Tongue (tissue), 2 donors: ENCODE measurements around the gene CFAP157. TPM values are rescaled to one million over a fixed set of nuclear protein-coding genes. Genes with fewer than 3 reads are reported as not detected.
A peak's percentile ranks its signal among the peaks of the same experiment; 100 is the strongest.

Experiments used
- DNase-seq: peaks from one replicate; pipeline ENCODE4 v3.0.0-alpha.2; 2015
- total RNA-seq: library from RNA; depleted of rRNA; stranded (reverse); fragments of >200 nt; gene quantifications from one replicate; pipeline ENCODE4 v1.2.3, GENCODE V29; 2014

Gene CFAP157
- total RNA-seq, 1 donor from 2014 or later = not detected

DNA sequence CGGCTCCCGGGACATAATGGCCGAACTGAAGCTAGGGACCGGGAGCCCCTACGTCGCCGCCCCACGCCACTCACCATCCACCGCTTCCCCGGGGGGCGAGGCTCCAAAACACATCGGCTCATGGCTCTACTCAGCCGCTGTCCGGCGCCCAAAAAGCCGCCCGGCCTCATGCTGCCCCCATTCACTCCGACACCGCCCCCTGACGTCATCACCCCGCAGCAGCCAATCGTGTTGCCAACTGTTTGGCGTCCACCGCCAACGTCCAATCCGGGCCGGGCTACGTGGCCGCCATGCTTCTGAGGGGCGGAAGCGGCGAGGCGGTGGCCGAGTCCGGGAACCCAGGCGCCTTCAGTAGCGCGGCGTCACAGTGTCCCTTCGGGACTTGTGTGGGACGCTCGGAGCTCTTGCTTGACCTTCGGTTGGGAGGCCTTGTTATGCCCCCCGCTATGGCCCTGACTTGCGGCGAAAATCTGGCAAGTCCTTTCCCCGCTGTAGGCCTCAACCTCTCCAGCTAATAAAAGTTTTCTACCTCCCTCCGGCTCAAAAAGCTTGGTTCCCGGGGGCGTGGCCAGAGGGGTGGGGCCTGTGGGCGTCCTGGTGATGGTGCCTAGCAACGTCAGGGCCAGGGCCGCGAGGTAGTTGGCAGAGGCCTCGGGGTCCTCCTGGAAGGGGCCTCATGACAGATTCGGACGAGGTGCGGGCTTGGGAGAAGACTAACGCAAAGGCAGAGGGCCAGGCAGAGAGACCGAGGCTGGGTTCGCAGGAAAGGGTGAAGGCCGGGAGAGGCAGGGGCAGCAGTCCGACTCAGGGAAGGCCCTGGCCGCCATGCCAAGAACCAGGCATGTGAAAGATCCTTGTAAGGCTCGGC lies 8.9 kb downstream of the CFAP157 start, which contains the start of the genes PTRH1 and TTC16:
Gene PTRH1, minus strand, starts transcription at position 194 of the 868 bp plus-strand sequence. Its CDS starts 24 bp downstream, at position 170.
Gene TTC16, plus strand, starts transcription at position 610 of the 868 bp plus-strand sequence. Its CDS starts 67 bp downstream, at position 677.
- DNase-seq = peak; percentile 99

DNA sequence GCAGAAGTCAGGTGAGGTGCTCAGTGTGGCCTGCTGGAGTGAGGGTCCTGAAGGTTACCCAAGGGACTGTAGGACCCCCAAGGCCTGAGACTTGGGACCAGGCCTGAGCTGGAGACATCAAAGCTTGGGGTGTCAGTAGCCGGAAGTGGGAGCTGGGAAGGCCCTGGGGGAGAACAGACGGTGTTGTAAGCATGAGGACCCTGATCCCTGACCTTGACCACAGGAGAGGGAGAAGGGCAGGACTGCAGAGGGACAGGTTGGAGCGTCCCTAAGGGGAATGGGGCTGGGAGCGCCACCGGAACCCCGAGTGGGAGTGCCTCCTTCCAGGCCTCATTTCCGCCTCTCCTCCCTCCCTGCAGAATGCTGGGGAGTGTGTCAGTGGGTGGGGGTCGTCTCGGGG lies 9.6 kb downstream of the CFAP157 start:
- DNase-seq = no peak

DNA sequence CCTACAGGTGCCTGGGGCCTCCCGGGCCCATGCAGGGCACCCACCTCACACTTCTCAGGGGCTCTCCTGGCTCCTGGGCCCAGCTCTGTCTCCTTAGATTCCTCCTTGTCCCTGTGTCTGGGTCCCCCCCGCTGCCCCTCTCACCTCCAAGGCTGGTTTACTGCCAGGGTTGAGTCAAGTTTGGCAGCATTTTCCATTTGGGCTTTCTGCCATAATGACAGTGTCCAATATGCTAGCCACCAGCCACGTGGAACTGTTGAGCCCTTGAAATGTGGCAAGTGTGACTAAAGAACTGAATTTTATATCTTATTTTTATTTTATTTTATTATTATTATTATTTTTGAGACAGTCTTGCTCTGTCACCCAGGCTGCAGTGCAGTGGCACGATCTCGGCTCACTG lies 11.0 kb downstream of the CFAP157 start:
- DNase-seq = no peak

DNA sequence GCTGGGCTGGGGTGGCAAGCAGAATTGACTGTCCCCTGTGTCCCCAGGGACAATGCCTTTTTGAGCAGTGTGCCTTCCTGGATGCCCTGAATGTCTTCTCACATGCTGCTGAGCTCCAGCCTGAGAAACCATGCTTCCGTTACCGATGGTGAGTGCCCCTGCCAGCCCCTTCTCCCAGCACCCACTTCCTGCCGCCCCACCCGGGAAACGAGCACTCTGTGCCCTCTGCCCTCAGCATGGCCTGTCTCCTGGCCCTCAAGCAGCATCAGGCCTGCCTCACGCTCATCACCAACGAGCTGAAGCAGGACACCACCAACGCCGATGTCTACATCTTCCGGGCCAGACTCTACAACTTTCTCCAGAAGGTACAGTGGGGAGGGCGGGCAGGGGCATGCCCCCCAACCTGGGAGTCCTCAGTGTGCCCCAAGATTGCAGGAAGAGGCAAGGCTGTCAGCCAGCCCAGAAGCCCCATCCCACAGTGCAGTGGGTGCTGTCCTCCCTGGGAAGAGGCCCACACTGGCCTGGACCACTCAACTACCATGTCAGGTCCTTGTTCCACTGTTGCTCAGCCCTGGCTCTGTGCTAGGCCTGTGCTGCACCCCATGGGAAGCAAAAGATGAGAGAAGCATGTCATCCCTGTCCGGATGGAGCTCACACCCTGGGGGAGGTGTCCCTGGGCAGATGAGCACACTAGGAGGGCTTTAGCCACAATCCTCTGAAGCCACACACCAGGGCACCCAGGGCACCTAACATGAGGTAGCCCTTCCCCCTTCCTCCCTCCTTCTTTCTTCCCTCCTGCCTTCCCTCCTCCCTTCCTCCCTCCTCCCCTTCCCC lies 13.5 kb downstream of the CFAP157 start:
- no peak for DNase-seq

DNA sequence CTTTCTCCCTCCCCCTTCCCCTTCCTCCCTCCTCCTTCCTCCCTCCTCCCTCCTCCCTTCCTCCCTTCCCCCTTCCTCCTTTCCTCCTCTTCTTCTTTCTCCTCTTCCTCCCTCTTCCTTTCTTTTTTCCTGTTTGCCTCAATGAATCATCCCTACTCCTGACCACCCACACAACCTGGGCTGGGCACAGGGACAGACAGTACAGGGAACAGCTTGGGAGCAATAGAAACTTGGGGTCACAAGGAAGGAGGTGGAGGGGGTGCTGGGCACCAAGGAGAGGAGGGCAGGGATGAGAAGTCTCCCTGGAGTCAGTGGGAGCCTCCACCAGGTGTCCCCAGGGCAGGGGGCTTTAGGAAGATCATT lies 14.1 kb downstream of the CFAP157 start:
- DNase-seq = no peak

DNA sequence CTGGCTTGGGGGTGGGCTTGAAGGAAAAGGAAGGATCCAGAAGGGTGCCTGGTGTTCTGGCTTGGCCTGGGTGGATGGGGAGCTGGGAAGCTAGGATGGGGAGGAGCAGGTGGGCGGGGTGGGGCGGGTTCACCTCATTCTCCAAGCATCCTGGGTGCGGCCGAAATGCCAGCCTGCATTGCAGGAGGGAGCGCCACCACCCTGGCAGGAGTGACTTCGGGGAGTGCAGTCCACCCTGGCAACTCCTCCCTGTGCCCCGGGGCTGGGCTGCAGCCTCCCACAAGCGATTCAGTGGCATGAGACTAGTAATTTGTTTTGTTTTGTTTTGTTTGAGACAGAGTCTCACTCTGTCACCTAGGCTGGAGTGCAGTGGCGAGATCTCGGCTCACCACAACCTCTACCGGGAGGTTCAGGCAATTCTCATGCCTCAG lies 14.6 kb downstream of the CFAP157 start:
- DNase-seq = no peak

DNA sequence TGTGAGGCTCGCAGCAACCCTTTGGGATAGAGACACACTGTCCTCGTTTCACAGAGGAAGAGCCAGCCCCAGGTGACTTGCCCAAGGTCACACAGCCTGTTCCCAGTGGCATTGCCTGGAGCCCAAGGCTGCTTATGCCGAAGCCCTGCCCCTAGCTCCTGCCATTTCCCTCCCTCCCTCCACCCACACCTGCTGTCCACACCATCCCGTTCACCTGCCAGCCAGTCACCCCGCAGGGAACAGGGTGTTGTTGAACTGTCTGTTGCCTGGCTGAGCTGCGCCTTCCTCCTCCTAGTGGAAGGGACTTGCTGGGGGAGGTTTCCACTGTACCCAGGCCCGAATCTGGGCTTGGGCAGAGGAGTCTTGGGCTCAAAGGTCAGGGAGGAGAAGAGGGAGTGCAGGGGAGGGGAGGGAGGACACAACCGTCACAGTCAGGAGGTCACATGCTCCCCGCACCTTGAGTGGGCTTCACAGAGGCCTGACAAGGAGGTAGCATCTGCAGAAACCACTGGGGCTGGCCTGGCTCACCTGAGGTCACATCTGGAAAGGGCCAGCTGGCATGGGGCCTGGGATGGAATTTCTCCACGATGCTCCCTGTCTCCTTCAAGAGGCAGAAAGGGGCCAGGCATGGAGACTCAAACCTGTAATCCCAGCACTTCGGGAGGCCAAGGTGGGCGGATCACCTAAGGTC lies 15.4 kb downstream of the CFAP157 start:
- DNase-seq = no peak

DNA sequence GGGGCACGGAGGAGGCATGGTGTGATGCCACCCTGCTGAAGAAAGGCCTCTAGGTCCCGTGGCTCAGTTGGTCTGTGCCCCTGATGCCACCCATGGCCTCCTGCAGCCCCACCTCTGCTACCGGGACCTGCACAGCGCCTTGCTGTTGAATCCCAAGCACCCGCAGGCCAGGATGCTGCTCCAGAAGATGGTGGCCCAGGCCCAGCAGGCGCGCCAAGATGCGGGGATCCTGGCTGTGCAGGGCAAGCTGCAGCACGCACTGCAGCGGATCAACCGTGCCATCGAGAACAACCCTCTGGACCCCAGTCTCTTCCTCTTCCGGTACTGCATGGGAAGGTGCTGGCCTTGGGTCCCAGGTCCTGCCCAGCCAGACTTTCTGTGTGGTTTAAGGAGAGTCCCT lies 16.2 kb downstream of the CFAP157 start:
- DNase-seq = no peak

DNA sequence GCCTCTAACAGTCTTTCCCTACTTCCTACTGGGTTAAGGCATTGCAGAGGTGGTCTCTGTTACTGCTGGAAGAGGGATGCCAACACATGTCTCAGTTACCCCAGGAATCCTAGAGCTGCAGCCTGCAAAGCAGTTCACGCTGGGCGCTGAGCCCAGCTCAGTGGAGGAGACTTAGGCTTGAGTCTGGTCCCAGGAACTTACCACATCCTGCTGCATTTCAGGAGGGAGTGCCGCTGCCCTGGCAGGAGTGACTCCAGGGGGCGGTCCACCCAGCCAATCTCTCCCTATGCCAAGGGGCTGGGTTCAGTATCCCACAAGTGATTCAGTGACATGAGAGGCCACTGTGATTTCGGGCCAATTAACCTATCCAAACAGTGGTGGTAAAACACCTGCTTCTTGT lies 16.7 kb downstream of the CFAP157 start:
- DNase-seq = no peak

DNA sequence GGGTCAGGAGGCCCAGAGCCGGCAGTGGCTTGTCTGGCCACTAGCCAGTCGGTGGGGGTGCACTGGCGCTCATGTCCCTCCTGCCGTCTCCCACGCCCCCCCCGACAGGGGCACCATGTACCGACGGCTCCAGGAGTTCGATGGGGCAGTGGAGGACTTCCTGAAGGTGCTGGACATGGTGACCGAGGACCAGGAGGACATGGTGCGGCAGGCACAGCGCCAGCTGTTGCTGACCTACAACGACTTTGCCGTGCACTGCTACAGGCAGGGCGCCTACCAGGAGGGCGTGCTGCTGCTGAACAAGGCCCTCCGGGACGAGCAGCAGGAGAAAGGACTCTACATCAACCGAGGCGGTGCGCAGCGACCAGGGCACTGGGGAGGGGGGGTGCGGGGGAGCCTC lies 17.2 kb downstream of the CFAP157 start:
- DNase-seq = no peak

DNA sequence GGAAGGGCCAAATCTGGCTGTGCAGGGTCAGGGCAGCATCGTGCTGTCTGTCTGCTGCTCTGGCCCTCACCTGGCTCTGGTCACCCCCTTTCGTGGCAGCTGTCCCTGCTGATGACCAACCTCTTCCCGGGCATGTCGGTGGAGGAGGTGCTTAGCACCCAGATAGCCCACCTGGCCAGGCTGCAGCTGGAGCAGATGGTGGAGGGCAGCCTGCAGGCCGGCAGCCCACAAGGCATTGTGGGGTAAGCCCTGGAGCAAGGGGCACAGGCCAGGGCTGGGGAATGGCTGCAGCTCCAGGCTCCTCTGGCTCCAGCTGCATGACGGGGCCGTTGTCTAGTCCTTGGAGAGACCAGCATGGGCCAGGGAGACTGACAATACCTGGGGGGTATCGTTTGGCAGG lies 20.1 kb downstream of the CFAP157 start:
- no peak for DNase-seq

DNA sequence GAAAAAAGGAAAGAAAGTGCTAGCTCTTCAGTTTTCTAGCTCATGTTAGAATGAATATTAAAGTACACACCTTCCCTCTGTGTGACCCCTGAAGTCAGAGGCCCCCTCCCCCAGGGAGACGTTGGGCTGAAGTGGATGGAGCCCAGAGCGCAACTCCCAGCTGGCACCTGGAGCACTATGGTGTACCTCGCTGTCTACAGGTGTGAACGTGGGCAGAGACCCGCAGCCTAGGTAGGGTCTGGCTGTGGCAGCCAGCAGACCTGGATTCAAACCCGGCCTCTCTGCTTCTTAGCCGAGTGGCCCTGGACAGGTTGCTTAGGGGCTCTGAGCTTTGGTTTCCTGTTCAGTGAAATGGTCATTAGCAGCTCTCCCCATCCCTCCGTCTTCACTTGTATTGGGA lies 22.0 kb downstream of the CFAP157 start:
- DNase-seq = no peak

DNA sequence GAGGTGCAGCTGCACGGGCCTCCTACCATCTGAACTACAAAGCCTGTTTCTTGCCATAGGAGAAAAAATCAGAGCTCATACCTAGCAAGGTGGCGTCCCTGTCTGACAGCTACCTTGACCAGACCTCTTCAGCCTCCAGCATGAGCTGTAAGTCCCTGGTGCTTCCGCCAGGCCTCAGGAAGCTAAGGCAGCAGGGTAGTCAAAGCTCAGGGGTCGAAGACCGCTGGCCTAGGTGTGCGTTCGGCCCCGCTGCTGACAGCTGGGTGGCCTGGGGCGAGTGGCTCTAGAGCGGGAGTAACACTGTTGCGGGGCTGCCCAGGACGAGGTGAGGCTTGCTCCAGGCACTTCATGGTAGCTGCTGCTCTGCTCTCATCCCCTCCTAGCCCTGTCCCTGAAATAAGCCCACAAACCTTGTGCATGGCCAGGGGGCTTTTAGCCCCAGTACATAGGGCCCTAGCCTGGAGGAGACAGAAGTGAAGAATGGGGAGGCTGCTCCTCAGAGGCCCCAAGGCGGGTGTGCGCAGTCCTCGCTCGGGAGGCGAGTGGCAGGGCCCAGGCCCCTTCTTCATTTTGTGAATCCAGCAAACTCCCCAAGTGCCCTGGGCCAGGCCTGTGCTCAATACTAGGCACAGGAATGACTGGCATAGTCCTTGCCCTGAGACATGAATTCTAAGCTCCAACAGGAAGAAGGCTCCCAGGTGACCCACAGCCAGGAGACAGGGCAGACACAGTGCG lies 22.9 kb downstream of the CFAP157 start:
- DNase-seq = no peak

DNA sequence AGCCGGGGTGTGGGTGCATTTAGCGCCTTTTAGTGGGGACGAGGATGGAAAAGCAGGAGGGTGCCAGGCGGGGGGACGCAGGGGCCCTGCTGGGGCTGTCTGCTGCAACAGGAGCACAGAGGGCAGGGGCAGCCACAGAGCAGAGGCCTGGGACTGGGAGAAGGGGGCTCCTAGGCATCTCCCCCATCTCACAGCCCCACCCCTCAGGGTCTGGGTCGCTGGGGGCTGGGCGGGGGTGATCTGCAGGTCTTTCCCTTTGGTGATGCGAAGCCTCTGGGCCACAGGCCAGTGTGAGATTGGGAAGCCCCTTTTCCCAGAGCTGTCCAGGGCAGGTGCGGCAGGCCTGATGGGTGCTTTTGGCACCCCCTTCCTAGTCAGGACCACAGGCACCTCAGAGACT lies 23.5 kb downstream of the CFAP157 start:
- DNase-seq = no peak

DNA sequence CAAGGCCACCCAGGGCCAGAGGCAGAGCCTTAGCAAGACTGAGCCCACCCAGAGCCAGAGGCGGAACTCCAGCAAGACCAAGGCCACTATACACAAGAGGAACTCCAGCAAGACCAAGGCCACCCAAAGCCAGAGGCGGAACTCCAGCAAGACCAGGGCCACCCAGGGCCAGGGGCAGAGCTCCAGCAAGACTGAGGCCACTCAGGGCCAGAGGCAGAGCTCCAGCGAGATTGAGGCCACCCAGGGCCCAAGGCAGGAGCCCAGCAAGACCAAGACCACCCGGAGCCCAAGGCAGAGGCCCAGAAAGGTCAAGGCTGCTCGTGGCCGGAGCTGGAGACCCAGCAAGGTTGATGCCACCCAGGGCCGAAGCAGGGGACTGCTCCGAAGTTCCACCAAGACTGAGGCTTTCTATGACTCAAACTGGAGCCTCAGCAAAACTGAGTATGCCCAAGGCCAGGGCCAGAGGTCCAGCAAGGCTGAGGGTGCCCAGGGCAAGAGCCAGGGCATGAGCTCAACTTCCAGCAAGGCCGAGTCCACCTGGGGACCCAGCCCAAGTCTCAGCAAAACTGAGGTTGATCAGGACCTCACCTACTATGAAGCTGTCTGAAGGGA lies 24.1 kb downstream of the CFAP157 start:
- no peak for DNase-seq

DNA sequence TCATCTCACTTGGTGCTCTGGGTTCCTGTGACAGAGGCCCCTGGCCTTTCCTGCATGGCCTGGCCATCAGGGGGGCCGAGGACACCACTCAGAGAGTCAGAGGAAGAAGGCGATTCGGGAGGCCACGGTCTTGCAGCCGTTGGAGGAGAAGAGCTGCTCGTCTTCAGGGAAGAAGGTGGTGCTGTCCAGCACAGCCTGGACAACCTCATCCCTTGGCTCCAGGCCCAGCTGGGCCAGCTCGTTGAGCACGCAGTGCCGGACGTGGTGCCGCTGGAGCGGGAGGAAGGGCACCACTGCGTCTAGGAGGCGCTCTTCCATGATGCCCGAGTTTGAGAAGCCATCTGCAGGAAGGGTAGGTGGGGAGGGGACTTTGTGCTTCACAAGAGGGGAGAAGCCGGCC lies 25.1 kb downstream of the CFAP157 start:
- DNase-seq = no peak

DNA sequence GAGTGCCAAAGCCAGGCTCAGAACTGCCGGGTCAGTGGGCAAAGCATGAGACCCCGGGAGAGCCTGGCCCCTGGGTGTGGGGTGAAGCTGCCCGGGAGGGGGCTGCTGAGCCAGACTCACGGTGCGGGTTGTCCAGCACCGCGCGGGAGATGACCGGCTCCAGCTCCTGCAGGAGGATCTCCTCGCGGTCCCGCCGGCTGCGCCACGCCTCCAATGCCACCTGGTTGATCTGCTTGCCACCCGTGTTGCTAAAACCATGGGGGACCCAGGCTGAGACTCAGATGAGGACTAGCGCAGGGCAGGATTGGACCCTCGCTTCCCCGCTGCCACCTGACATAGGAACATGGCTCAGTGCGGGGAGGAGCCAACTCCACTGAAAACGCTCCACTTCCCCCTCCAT lies 25.7 kb downstream of the CFAP157 start:
- DNase-seq = no peak

DNA sequence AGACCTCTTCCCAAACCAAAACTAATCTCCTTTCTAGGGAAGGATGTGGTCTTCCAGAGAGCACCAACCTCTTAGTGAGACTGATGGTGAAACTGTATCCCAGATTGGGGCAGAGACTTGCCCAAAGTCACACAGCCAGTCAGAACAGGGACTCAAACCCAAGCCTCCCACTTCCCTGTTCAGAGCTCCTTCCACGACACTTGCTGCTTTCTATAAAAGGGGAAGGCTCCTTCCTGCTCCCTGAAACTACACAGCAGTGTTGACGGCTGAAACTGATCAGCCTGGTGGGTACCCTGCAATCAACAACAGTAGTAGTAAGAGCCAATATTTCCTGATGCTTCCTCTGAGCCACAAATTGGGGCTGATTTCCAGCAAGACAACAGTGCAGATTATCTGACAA lies 26.8 kb downstream of the CFAP157 start:
- no peak for DNase-seq

DNA sequence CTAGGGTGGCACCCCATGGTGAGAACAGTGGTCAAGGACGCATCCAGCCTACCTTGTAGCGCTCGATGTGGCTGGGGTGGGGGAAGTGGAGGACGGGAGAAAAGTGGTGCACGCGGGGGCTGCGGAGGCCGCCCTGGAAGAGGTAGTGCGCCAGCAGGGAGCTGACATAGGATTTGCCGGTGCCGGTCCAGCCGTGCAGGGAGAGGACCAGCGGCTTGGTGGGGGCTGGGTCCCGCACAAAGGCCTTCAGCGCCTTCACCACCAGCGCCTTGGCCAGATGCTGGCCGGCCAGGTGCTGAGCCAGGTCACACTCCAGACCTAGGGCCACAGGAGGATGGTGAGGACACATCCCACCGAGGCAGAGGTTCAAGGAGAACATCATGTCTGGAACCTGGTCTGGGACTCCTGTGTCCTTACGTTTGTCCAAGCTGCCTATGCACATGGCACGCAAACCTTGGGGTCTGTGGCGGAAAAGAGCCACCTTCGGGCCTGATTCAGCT lies 27.5 kb downstream of the CFAP157 start:
- no peak for DNase-seq

DNA sequence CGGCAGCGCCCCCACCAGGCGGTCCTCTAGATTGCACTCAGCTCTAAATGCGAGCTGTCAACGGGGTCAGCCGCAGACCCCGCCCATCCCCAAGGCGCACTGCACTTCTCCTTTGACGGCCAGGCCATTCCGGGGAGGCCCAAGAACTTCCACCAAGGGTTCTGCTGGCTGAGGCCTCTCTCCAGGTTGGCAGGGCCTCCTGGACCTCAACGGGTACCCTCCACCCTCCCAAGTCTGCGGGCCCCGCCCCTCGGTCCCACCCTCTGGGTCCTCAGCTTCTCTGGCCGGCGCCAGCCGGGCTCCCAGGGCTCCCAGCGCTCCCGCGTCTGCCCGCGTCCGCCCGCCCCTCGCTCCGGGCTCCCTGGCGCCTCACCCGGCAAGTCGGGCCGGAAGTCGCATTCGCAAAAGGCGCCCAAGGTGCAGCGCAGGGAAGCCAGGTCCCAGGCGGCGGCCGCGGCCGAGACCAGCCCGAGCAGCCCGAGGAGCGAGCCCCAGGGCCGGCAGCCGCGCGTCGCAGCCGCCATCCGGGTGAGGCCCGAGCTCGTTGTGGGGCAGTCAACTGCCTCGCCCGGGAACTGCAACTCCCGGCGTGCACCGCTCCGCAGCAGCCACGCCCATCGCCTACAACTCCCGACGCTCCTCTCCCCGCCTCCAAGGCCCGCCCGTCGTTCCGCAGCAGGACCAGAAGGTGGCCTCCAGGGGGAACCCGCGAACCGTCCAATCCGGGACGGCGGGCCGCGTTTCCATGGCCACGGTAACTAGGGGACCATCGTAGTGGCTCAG lies 28.1 kb downstream of the CFAP157 start, which contains the start of gene TOR2A:
Gene TOR2A, minus strand, starts transcription at position 548 of the 783 bp plus-strand sequence. Its CDS starts 24 bp downstream, at position 524.
- peak; percentile 99 for DNase-seq
